ENCODE results near the gene ZNF878.
A peak's percentile ranks its signal among the peaks of the same experiment; 100 is the strongest.

The ZNF878 gene

GRCh38 chr19:12034620-12035019, 18.1 kb downstream of the ZNF878 start:
- DNase-seq, result peak; percentile 48

GRCh38 chr19:12034198-12034597, 18.6 kb downstream of the ZNF878 start:
- no peak for DNase-seq

GRCh38 chr19:12015753-12016116, 37.0 kb downstream of the ZNF878 start:
- DNase-seq, result no peak

- no peak for DNase-seq
Observed at GRCh38 chr19:12015015-12015752, 37.6 kb downstream of the ZNF878 start.

GRCh38 chr19:12000152-12000981, 52.4 kb downstream of the ZNF878 start:
- no peak for DNase-seq

GRCh38 chr19:11995174-11995573, 57.6 kb downstream of the ZNF878 start:
- no peak for DNase-seq
